ENCODE data around the gene C1QC. TPM values are rescaled to one million over a fixed set of nuclear protein-coding genes. Genes with fewer than 3 reads are reported as not detected.

C1QC gene
- total RNA-seq, 1 experiment from 2014 or later, result not detected

DNA sequence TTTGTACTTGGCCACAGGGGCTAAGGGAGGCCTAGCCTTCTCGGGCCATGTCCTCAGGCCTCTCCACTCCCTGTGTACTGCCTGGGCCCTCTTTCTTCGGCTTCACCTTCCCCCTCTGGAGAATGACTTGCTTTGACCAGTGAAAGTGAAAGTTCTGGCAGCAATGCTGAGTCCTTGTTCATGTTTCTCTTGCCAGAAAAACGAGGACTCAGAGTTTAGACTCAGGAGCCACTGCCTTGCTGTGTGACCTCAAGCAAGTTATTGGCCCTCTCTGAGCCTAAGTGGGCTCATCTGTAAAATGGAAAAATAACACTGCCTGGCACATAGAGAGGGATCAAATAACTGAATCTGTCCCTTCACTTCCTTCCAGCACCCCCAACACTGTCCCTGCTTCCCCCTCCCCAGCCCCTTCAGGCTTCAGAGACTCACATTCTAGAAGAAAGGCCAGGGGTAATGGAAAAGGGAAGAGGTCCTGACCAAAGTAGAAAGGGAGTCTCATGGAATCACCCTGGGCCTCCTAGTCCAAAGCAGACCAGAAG is 5.5 kb upstream of the C1QC start:
- no peak overlapping the region for H3K27ac ChIP-seq (ENCODE audit: low read depth, low read length, poor library complexity, severe bottlenecking)
- ChIA-PET CTCF (no interaction called here), POLR2A (ENCODE audit: low non-redundant PET) (no interaction called here)
- TF ChIP-seq, protein P1, sequence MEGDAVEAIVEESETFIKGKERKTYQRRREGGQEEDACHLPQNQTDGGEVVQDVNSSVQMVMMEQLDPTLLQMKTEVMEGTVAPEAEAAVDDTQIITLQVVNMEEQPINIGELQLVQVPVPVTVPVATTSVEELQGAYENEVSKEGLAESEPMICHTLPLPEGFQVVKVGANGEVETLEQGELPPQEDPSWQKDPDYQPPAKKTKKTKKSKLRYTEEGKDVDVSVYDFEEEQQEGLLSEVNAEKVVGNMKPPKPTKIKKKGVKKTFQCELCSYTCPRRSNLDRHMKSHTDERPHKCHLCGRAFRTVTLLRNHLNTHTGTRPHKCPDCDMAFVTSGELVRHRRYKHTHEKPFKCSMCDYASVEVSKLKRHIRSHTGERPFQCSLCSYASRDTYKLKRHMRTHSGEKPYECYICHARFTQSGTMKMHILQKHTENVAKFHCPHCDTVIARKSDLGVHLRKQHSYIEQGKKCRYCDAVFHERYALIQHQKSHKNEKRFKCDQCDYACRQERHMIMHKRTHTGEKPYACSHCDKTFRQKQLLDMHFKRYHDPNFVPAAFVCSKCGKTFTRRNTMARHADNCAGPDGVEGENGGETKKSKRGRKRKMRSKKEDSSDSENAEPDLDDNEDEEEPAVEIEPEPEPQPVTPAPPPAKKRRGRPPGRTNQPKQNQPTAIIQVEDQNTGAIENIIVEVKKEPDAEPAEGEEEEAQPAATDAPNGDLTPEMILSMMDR (conservative IDR thresholded peaks at IDR 0.05; ENCODE audit: low read depth, low read length), result no peak
- TF ChIP-seq EZH2 (IDR thresholded peaks at IDR 0.05; ENCODE audit: borderline replicate concordance, low read depth, low read length, poor library complexity, severe bottlenecking), result no peak
- H3K27me3 ChIP-seq (replicated peaks; ENCODE audit: insufficient read depth, low read depth, low read length, poor library complexity), result peaks cover 38% of the 10 kb centered on the region
- H3K36me3 ChIP-seq (ENCODE audit: insufficient read depth, low read length, poor library complexity, severe bottlenecking), result no peaks in the 10 kb centered on the region
- intact Hi-C loops (cut with micrococcal nuclease; ENCODE audit: unreplicated experiment), result no loop called here
- no peak for DNase-seq (ENCODE audit: low spot score)
- H3K4me3 ChIP-seq (ENCODE audit: low read depth, low read length, poor library complexity, severe bottlenecking), result no peak overlapping the region
- H3K9me3 ChIP-seq (ENCODE audit: low read depth, low read length, poor library complexity, severe bottlenecking), result no peaks in the 10 kb centered on the region
- no peaks in the 10 kb centered on the region for H3K4me1 ChIP-seq (ENCODE audit: insufficient read depth, low read length, poor library complexity, severe bottlenecking)
- BruUV-seq (replicated peaks), result no TSS peak

DNA sequence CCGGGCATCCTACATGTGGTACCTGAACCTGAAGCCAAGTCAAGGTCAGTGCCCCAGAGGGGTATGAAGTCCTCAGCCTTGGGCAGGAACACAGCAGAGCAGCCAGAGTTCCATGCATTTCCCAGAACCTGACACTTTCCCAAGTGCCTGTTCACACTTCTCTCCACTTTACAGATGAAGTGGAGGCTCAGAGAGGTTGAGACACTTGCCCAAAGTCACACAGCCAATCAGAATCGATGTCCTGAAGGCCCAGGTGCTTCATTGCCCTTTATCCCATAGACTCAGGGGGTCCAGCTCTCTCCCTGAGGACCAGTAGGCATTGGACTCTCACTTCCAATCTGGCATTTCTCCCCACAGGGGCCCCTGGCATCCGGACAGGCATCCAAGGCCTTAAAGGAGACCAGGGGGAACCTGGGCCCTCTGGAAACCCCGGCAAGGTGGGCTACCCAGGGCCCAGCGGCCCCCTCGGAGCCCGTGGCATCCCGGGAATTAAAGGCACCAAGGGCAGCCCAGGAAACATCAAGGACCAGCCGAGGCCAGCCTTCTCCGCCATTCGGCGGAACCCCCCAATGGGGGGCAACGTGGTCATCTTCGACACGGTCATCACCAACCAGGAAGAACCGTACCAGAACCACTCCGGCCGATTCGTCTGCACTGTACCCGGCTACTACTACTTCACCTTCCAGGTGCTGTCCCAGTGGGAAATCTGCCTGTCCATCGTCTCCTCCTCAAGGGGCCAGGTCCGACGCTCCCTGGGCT is 4.8 kb upstream of the C1QC start:
- no peak for TF ChIP-seq EZH2 (IDR thresholded peaks at IDR 0.05; ENCODE audit: borderline replicate concordance, low read depth, low read length, poor library complexity, severe bottlenecking)
- TF ChIP-seq, protein P1 (conservative IDR thresholded peaks at IDR 0.05; ENCODE audit: low read depth, low read length), result no peak
- POLR2A ChIA-PET (ENCODE audit: low non-redundant PET), result no interaction called here
- intact Hi-C loops (cut with micrococcal nuclease; ENCODE audit: unreplicated experiment), result no loop called here
- CTCF ChIA-PET, result no interaction called here
- no peak overlapping the region for H3K4me3 ChIP-seq (ENCODE audit: low read depth, low read length, poor library complexity, severe bottlenecking)
- no peaks in the 10 kb centered on the region for H3K9me3 ChIP-seq (ENCODE audit: low read depth, low read length, poor library complexity, severe bottlenecking)
- peaks cover 31% of the 10 kb centered on the region for H3K27me3 ChIP-seq (replicated peaks; ENCODE audit: insufficient read depth, low read depth, low read length, poor library complexity)
- BruUV-seq (replicated peaks), result no TSS peak
- no peaks in the 10 kb centered on the region for H3K4me1 ChIP-seq (ENCODE audit: insufficient read depth, low read length, poor library complexity, severe bottlenecking)
- no peak for DNase-seq (ENCODE audit: low spot score)
- no peak overlapping the region for H3K27ac ChIP-seq (ENCODE audit: low read depth, low read length, poor library complexity, severe bottlenecking)
- H3K36me3 ChIP-seq (ENCODE audit: insufficient read depth, low read length, poor library complexity, severe bottlenecking), result no peaks in the 10 kb centered on the region

- DNase-seq (ENCODE audit: low spot score), result peak; percentile 35
- H3K27ac ChIP-seq (ENCODE audit: low read depth, low read length, poor library complexity, severe bottlenecking), result no peak overlapping the region
- no peak for TF ChIP-seq EZH2 (IDR thresholded peaks at IDR 0.05; ENCODE audit: borderline replicate concordance, low read depth, low read length, poor library complexity, severe bottlenecking)
- TF ChIP-seq, protein P1 (conservative IDR thresholded peaks at IDR 0.05; ENCODE audit: low read depth, low read length), result 0 out of 2 replicates have a peak, but pooled peaks have one; percentile 21
- no peak overlapping the region for H3K4me3 ChIP-seq (ENCODE audit: low read depth, low read length, poor library complexity, severe bottlenecking)
- BruUV-seq (replicated peaks), result no TSS peak
- CTCF ChIA-PET, result interaction anchor here (0.6 kb wide), 1 partner anchor 691 kb away, joined by 3 read pairs; no protein-coding TSS in a partner anchor
- intact Hi-C loops (cut with micrococcal nuclease; ENCODE audit: unreplicated experiment), result no loop called here
- peaks cover 25% of the 10 kb centered on the region for H3K27me3 ChIP-seq (replicated peaks; ENCODE audit: insufficient read depth, low read depth, low read length, poor library complexity)
- no peaks in the 10 kb centered on the region for H3K9me3 ChIP-seq (ENCODE audit: low read depth, low read length, poor library complexity, severe bottlenecking)
- H3K4me1 ChIP-seq (ENCODE audit: insufficient read depth, low read length, poor library complexity, severe bottlenecking), result no peaks in the 10 kb centered on the region
- H3K36me3 ChIP-seq (ENCODE audit: insufficient read depth, low read length, poor library complexity, severe bottlenecking), result no peaks in the 10 kb centered on the region
- POLR2A ChIA-PET (ENCODE audit: low non-redundant PET), result no interaction called here
Observed at GRCh38 chr1:22639286-22639685, 4.1 kb upstream of the C1QC start.

Measured in A673 (cell line).